RWPE2 (cell line): ENCODE measurements around the gene CHD9.

Source experiments
- ATAC-seq: fragments of 200-7000 bp; cut with Tn5 transposase; 3 replicates; pipeline ENCODE4 v1.9.1; 2021; ENCODE audit warnings: low read depth
- DNase-seq: peaks from one replicate; pipeline ENCODE4 v3.0.0-alpha.2; 2020; ENCODE audit warnings: low spot score
- H3K27ac ChIP-seq: fragments of 450-650 bp; 2 replicates; pipeline ENCODE4 v1.5.1; 2017; ENCODE audit warnings: mild to moderate bottlenecking; ENCODE audit not compliant: poor library complexity, severe bottlenecking
- H3K27me3 ChIP-seq: fragments of 250-450 bp; sonication (Bioruptor Pico); 2 replicates; pipeline ENCODE4 v1.5.1; 2021; ENCODE audit warnings: mild to moderate bottlenecking, moderate library complexity; ENCODE audit not compliant: insufficient read depth, poor library complexity, severe bottlenecking
- H3K36me3 ChIP-seq: fragments of 250-450 bp; sonication (Bioruptor Pico); 2 replicates; pipeline ENCODE4 v1.5.1; 2020; ENCODE audit warnings: low read depth, mild to moderate bottlenecking, moderate library complexity
- H3K4me1 ChIP-seq: fragments of 250-450 bp; sonication (Bioruptor Pico); 2 replicates; pipeline ENCODE4 v1.5.1; 2021; ENCODE audit warnings: mild to moderate bottlenecking, moderate library complexity; ENCODE audit not compliant: insufficient read depth, poor library complexity, severe bottlenecking
- H3K4me3 ChIP-seq: fragments of 250-450 bp; sonication (Bioruptor Pico); 2 replicates; pipeline ENCODE4 v1.5.1; 2021; ENCODE audit warnings: mild to moderate bottlenecking, moderate library complexity; ENCODE audit not compliant: severe bottlenecking
- H3K9me3 ChIP-seq: fragments of 250-450 bp; sonication (Bioruptor Pico); 2 replicates; pipeline ENCODE4 v1.5.1; 2021; ENCODE audit warnings: mild to moderate bottlenecking, moderate library complexity; ENCODE audit not compliant: severe bottlenecking
- CTCF ChIP-seq: fragments of 450-650 bp; IDR thresholded peaks from one replicate; pipeline ENCODE4 v1.5.1; 2017; ENCODE audit warnings: mild to moderate bottlenecking, moderate library complexity; ENCODE audit not compliant: poor library complexity, severe bottlenecking

CHD9 gene

GRCh38 chr16:53123747-53124146, 69.0 kb downstream of the CHD9 start:
- Histone ChIP-seq H3K36me3 (peaks cover 11% of the 10 kb centered on the region), H3K27ac (no peak overlapping the region), H3K9me3 (no peaks in the 10 kb centered on the region), H3K4me1 (no peaks in the 10 kb centered on the region), H3K4me3 (no peak overlapping the region), H3K27me3 (no peaks in the 10 kb centered on the region)
- ATAC-seq (no peak), DNase-seq (no peak)
- TF ChIP-seq CTCF: no peak

GRCh38 chr16:53126390-53126789, 71.6 kb downstream of the CHD9 start:
- TF ChIP-seq CTCF: no peak
- Histone ChIP-seq H3K4me3 (no peak overlapping the region), H3K4me1 (no peaks in the 10 kb centered on the region), H3K27ac (no peak overlapping the region), H3K27me3 (no peaks in the 10 kb centered on the region), H3K36me3 (no peaks in the 10 kb centered on the region), H3K9me3 (no peaks in the 10 kb centered on the region)
- ATAC-seq (no peak), DNase-seq (no peak)

- peak overlapping the region; percentile 71 for H3K27ac ChIP-seq
- TF ChIP-seq CTCF: no peak
- ATAC-seq: no peak
- H3K36me3 ChIP-seq: peaks cover 7% of the 10 kb centered on the region
- H3K4me1 ChIP-seq: peaks cover 5% of the 10 kb centered on the region
- peak overlapping the region; percentile 70 for H3K4me3 ChIP-seq
- no peaks in the 10 kb centered on the region for H3K27me3 ChIP-seq
- no peak for DNase-seq
- H3K9me3 ChIP-seq: no peaks in the 10 kb centered on the region
Observed at GRCh38 chr16:53129281-53130158, 74.7 kb downstream of the CHD9 start.

GRCh38 chr16:53130159-53131049, 75.6 kb downstream of the CHD9 start:
- H3K4me1 ChIP-seq: peaks cover 5% of the 10 kb centered on the region
- DNase-seq (peak; percentile 97), ATAC-seq (peak; percentile 90)
- peaks cover 7% of the 10 kb centered on the region for H3K36me3 ChIP-seq
- peak overlapping the region; percentile 70 for H3K4me3 ChIP-seq
- peak; percentile 88 for TF ChIP-seq CTCF
- no peaks in the 10 kb centered on the region for H3K27me3 ChIP-seq
- H3K9me3 ChIP-seq: no peaks in the 10 kb centered on the region
- H3K27ac ChIP-seq: peak overlapping the region; percentile 71

- peaks cover 5% of the 10 kb centered on the region for H3K4me1 ChIP-seq
- no peaks in the 10 kb centered on the region for H3K27me3 ChIP-seq
- H3K9me3 ChIP-seq: no peaks in the 10 kb centered on the region
- H3K27ac ChIP-seq: peak overlapping the region; percentile 71
- no peak for ATAC-seq
- peak overlapping the region; percentile 70 for H3K4me3 ChIP-seq
- TF ChIP-seq CTCF: no peak
- peaks cover 7% of the 10 kb centered on the region for H3K36me3 ChIP-seq
- no peak for DNase-seq
Observed at GRCh38 chr16:53131050-53131362, 76.2 kb downstream of the CHD9 start.
